GM12891 (cell line): ENCODE measurements around the gene LNP1.

Experiments used
- POLR2A ChIP-seq: IDR thresholded peaks from 2 replicates; pipeline ENCODE4 v1.6.1; 2011; ENCODE audit warnings: low read depth, low read length, control low read depth
- POLR2AphosphoS5 ChIP-seq: IDR thresholded peaks from 2 replicates; pipeline ENCODE4 v1.6.1; 2011; ENCODE audit warnings: low read depth, low read length, control low read depth
- SPI1 ChIP-seq: IDR thresholded peaks from 2 replicates; pipeline ENCODE4 v1.6.1; 2011; ENCODE audit warnings: low read depth, low read length, control low read depth
- TAF1 ChIP-seq: IDR thresholded peaks from 2 replicates; pipeline ENCODE4 v1.6.1; 2011; ENCODE audit warnings: low read depth, low read length, control low read depth

GRCh38 chr3:100403362-100404249 lies 2.3 kb downstream of the LNP1 start:
- no peak for TF ChIP-seq POLR2A
- no peak for TF ChIP-seq POLR2AphosphoS5
- no peak for TF ChIP-seq SPI1
- TF ChIP-seq TAF1 = no peak
